ENCODE results near the gene EPHB4.
"Not testable (repeated sequence)": the region's sequence is repeated elsewhere in the genome, so short reads cannot be mapped to it uniquely, and the experiment has no call there.

The EPHB4 gene

DNA sequence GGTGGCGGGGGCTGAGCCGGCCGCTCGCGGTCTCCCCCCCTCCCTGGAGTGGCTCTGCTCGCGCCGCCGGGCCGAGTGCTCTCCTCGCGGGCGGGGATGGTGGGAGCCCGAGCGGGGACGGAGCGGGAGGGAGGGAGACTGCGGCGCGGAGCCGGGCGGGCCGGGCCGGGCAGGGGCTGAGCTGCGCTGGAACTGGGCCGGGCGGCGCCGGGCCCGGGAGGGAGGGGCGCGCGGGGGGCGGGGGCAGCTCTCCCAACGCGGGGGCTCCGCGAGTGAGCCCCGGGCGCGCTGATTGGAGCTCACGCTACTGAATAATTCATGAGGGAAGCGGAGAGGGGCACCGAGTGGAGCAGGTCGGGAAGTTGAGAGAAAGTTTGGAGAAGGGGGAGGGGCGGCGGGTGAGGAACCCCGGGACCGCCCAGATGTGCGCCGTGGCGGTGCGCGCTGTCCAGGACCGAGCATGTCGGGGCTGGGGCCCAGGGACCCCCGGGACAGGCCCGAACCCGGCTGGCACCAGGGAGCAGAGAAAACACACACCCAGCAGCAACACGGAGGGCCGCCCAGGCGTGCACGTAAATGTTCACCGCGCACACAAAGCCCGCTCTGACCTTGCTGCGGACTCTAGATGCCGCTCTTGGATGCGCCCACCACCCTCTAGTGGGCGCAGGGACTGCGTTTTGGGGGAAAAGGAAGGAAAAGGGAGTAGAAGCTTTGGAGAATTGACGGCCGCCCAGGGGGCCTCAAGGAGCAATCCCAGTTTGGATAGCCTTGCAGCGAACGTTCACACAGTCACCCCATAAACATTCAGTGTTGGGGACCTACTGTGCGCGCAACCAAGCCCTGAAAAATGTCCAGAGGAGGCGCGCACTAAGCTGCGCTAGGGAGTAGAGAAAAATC, at the start of gene EPHB4:
TSS of gene EPHB4 (minus strand) at position 194 of the 897 bp plus-strand sequence. CDS start 493 bp downstream, outside the sequence.
- peak; percentile 96 for DNase-seq

DNA sequence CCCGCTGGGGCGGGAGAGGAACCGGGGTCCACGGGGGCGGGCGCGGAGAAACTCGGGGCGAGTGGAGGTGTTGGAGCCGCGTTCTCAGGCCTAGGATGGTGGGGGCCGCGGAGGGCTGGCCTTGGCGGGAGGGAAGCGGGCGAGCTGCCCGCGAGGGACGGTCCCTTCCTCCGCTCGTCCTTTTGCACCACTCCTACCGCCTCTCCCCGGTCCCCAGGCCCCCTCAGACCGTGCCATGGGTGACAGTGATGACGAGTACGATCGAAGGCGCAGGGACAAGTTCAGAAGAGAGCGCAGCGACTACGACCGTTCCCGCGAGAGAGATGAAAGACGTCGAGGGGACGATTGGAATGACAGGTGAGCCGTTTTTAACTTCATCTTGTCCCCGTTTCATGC, 48.0 kb upstream of the EPHB4 start:
- DNase-seq = peak; percentile 66

DNA sequence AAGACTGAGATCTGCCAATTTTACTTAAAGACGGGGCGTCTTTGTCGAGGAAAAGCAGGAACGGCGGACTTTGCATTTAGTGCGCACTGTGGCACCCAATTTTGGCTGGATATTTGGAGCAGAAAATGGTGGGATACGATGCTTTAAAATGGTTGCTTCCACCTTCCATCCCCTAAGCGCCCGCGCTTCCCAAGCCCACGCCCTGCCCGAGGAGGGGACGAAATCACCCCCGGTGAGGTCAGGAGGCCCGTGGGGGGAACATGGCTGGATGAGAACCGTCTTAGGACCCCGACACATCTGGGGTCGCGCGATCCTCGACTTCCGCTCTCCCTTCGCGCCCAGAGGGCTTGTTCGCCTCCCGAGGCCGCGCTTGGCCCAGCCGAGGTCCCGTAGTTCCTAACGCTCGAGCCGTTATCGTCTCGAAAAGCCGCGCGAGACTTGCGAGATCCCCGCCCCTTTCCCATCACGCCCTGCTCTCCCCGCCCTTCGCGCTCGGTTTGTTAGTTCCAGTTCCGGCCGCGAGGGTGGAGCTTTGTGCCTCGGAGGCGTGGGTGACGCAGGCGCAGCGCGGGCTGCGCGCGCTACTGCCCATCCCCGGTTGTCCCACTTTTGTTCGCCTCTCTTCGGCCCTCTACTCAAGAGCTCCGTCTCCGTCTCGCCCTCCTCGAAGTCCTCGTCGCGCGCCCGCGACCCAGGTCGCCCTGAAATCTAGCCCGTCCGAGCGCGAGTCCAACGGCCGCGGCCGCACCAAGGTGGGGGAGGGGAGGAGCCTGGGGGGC, 47.4 kb upstream of the EPHB4 start, which contains the start of gene SRRT:
TSS of gene SRRT (plus strand) at position 527 of the 779 bp plus-strand sequence. CDS start 488 bp downstream, outside the sequence.
- peak; percentile 100 for DNase-seq

DNA sequence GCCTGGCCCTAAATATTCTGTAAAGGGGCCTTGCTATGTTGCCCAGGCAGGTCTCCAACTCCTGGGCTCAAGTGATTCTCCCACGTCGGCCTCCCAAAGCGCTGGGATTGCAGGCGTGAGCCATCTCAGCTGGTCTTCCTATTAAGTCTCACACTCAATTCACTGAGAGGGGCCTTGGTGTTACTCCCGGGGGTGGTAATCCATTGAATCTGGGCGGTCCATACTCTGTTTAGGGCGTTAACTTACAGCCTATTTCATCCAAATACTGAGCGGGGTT, 46.9 kb upstream of the EPHB4 start:
- no peak for DNase-seq

DNA sequence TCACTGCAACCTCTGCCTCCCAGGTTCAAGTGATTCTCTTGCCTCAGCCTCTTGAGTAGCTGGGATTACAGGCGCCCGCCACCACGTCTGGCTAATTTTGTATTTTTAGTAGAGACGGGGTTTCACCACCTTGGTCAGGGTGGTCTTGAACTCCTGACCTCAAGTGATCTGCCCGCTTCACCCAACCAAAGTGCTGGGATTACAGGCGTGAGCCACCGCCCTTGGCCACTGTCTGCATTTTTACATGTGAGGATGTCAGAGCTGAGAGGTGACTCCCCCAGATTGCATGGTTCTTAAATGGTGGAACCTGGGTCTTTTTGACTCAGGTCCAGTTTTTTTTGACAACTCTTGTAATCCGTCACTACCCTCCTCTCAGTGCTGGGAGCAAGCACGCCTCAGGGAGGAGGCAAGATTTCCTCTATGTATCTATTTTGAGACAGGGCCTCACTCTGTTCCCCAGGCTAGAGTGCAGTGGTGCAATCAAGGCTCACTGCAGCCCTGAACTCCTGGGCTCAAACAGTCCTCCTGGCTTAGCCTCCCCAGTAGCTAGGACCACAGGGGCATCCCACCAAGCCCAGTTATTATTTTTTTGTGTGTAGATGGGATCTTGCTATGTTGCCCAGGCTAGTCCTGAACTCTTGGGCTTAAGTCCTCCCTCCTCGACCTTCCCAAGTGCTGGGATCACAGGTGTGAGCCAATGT, 46.4 kb upstream of the EPHB4 start:
- no peak for DNase-seq

DNA sequence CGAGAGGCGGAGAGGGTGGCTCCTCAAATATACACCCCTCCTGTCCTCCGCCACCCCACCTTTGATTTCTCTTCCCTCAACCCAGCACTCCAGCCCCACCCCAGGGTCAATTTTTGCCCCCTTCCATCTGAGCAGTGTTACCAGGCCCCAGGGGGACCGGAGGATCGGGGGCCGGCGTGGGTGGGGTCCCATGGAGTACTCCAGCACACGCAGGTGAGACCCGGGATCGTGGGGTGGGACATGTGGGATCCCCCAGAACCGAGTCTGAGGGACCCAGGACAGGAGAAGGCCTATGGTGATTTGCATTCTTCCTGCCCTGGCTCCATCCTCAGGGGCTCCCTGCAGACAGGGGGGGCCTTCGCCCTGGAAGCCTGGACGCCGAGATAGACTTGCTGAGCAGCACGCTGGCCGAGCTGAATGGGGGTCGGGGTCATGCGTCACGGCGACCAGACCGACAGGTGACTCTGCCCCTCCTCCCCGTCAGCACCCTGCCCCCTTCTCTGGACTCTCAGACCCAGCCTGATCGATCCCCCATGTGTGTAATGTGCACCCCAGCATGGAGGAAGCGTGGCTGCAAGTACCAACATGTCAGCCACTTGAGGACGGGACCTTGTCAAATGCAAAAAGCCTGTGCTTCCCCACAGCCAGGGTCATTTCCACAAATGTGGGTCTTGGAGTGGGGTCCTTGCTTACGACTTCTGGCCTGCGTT, 40.6 kb upstream of the EPHB4 start:
- peak; percentile 48 for DNase-seq

DNA sequence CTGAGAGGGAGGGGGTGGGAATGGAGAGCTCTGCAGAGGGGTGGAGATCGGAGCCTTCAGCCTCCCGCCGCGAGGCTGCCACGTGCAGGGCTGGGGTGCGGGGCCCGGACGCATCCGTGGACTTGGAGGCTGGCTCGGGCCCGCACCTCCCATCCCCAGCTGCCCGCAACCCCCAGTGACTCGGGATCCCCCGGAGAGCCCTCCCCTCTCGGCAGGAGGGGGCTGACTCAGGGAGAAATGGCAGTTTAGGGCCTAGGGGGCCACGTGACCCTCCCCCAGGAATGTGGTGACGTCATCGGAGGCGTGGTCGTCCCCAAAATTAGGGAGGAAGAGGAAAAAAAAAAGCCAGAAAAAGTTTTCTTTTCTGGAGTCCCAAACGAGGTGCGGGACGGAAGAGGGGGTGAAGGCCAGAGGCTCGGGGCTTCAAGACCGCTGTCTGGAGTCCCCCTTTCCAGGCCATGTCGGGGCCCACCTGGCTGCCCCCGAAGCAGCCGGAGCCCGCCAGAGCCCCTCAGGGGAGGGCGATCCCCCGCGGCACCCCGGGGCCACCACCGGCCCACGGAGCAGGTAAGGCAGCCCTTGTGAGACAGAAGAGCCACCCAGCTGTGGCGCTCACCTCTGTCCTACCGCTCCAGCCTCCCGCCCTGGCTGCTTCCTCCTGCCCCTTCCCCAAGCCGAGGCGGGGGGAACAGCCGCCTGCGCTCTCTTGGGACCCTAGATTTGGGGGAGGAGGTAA, 39.9 kb upstream of the EPHB4 start, which contains the start of gene TRIP6:
TSS of gene TRIP6 (plus strand) at position 348 of the 736 bp plus-strand sequence. CDS start at position 459, 111 bp downstream.
- DNase-seq = peak; percentile 96

DNA sequence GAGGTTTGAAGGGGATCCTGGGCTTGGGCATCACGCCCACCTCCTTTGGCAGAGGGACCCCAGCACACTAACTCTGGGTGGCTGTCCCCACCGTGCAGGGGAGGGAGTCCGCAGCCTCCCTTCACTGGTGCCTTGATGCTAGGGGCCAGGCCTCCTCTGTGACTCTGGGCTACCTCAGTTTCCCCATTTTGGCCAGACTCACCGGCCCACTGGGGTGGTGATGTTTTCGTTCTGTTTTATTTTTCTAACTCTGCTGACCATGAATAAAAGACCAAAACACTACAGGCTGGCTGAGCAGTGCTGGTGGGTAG, 39.4 kb upstream of the EPHB4 start:
- DNase-seq = no peak

DNA sequence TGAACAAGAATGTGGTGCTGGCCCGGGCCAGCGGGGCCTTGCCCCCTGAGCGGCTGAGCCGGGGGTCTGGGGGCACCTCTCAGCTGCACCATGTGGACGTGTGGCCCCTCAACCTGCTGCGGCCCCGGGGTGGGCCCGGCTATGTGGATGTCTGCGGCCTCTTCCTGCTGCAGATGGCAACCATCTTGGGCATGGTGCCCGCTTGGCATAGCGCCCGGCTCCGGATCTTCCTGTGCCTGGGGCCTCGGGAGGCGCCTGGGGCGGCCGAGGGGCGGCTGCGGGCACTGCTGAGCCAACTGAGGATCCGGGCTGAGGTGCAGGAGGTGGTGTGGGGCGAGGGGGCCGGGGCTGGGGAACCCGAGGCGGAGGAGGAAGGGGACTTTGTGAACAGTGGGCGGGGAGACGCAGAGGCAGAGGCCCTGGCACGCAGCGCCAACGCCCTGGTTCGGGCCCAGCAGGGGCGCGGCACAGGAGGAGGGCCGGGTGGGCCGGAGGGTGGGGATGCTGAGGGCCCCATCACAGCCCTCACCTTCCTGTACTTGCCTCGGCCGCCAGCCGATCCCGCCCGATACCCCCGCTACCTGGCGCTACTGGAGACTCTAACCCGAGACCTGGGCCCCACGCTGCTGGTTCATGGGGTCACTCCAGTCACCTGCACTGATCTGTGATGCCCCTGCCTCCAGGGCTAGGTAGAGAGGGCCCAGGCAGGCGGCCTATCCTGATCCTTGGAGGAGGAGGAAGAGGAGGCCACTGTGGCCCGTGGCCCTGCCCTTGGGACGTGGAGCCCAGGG, 38.8 kb upstream of the EPHB4 start:
- no peak for DNase-seq

DNA sequence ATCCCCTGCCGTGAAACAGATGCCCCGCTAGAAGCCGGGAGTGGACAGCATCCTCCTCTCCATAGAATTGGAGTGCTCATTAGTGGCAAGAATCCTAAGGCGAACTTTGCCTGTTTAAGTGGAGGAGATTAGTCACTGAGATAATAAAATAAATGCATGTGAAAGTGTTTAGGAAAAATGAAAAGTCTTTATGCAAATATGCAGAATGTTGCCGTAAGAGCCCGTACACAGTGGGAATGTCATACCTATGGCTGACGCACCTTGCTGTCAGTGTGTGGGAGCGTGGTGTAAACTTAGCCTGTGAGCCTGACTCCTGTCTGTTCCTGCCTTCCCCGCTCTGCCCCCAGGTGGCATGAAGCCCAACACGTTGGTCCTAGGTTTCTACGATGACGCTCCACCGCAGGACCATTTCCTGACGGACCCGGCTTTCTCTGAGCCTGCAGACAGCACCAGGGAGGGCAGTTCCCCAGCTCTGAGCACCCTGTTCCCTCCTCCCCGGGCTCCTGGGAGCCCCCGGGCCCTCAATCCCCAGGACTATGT, 38.1 kb upstream of the EPHB4 start:
- no peak for DNase-seq

DNA sequence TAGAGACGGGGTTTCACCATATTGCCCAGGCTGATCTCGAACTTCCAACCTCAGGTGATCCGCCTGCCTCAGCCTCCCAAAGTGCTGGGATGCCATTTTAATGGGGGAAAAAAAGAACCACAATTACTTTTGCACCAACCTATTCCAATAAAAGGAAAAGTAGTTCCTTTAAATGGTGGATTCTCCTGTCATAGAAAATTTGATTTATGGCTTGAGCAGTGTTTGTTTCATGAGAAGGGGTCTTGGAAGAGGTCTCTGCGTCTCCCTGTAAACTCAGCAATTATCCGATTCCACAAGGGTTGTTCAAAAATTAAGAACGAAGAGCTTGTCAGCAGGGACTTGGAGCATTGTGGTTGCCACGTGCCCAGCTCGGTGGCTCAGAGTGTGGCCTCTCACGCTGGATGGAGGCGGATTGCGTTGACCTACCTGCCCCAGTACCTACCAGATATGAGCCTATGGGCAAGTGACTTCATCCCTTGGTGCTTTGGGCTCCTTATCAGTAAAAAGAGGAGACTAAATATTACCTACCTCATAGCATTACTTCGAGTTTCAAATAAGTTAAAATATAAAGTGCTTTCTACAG, 37.0 kb upstream of the EPHB4 start:
- DNase-seq = no peak

DNA sequence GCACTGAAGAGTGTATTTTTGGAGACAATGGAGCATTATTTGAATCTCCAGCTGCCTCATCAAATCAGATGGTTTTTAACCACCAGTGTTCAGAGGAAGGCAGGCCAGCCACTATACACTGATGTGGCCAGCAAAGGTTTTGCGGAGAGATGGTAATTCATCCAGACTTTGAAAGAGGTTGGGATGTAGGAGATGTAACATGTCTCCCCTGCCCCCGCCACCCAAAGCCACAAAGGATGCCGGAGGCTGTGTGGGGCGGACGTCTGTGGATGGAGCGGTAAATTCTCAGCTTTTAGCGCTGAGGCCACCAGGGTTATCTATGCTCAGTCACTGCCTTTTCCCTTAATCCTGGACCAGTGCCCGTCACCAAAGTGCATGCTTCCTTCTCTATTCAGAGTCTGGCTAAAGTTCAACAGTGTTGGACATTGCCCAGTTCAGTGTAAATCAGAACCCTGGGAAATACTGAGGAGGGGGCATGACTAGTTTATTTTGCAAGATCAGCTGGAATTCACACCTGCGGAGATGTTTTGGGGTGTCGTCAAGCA, 36.2 kb upstream of the EPHB4 start:
- DNase-seq = no peak

DNA sequence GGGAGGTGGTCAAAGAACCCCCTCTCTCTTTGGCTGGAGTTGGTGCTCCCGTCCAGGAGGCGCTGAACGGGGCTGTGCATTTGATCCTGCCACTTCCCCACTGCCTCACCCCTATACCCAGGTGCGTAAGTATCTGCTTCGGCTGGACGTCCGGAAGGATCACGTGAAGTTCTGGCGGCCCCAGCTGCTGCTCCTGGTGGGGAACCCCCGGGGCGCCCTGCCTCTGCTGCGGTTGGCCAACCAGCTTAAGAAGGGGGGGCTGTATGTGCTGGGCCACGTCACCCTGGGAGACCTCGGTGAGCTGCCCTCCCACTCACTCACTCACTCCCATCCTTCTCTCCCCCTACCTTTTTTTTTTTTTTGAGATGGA, 34.3 kb upstream of the EPHB4 start:
- DNase-seq = no peak

DNA sequence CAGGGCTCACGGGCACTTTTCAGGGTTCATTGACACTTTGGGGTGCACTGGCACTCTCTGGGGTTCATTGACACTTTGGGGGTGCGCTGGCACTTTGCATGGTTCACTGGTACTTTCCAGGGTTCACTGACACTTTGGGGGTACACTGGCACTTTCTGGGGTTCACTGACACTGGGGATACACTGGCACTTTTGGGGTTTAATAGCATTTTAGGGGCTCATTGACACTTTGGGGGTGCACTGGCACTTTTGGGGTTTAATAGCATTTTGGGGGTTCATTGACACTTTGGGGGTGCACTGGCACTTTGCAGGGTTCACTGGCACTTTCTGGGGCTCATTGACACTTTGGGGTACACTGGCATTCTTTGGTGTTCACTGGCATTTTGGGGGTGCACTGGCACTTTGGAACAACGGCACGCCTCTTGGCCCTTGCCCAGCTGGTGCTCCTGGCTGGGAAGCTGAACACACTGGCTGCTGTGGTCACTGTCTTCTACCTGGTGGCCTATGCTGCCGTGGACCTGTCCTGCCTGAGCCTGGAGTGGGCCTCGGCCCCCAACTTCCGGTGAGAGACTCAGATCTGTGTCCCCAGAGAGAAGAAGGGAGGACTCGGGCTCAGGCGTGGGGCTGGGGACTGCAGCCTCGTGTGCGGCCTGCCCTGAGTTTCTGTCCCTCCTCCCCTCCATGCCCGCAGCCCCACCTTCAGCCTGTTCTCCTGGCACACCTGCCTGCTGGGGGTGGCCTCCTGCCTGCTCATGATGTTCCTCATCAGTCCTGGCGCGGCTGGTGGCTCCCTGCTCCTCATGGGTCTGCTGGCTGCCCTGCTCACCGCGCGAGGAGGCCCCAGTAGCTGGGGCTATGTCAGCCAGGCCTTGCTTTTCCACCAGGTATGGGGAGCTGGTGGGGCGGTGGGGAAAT, 33.6 kb upstream of the EPHB4 start:
- DNase-seq = no peak

DNA sequence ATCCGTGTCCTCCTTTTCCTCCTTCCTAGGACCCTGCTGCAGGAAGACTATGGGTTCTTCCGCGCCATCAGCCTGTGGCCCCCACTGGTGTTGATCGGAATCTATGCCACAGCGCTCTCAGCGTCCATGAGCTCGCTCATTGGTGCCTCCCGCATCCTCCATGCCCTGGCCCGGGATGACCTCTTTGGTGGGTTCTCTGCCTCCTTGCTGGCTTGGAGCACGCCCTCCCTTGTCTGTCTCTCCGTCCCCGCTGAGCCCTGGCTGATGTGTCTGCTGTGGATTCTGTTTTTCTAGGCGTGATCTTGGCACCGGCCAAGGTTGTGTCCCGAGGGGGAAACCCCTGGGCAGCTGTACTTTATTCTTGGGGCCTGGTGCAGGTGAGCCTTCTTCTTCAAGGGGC, 32.5 kb upstream of the EPHB4 start:
- no peak for DNase-seq

DNA sequence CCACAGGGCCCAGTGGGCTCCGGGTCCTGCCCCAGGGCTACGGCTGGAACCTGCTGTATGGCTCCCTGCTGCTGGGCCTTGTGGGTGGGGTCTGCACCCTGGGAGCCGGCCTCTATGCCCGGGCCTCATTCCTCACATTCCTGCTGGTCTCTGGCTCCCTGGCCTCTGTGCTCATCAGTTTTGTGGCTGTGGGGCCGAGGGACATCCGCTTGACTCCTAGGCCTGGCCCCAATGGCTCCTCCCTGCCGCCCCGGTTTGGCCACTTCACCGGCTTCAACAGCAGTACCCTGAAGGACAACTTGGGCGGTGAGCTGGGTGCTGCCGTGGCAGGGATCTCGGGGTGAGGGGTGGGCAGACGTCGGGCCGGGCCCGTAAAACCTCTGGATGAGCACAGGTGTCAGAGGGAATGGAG, 29.6 kb upstream of the EPHB4 start:
- DNase-seq = no peak

DNA sequence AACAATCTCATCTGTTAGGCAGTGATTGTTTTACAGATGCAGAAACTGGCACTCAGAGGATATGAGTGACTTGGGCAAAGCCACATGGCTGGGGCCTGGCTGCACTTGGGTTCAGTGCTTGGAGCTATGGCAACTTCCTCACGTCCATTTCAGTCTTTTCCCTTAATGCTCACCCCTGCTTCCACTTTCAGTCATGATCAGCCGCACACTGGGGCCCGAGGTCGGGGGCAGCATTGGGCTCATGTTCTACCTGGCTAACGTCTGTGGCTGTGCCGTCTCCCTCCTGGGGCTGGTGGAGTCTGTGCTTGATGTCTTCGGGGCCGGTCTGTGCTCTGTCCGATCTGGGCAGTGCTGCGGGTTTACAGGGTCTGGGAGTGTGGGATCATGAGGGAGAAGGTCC, 28.2 kb upstream of the EPHB4 start:
- no peak for DNase-seq

DNA sequence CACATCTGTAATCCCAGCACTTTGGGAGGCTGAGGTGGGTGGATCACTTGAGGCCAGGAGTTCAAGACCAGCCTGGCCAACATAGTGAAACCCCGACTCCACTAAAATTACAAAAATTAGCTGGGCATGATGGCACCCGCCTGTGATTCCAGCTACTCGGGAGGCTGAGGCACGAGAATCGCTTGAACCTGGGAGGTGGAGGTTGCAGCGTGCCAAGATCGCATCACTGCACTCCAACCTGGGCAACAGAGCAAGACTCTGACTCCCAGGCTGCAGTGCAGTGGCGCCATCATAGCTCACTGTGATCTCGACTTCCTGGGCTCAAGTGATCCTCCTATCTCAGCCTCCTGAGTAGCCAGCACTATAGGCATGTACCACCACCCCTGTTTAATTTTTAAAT, 27.6 kb upstream of the EPHB4 start:
- not testable (repeated sequence) for DNase-seq

Measured in eye (tissue), 1 donor.